DND-41 (cell line): ENCODE data around the gene KRTAP10-7.

Source experiments
- CTCF ChIP-seq: IDR thresholded peaks from 2 replicates; pipeline ENCODE4 v1.5.1; 2012; ENCODE audit warnings: borderline replicate concordance, low read length, moderate library complexity, mild to moderate bottlenecking; ENCODE audit not compliant: poor library complexity, severe bottlenecking; ENCODE audit errors: extremely low read depth
- EZH2 ChIP-seq: IDR thresholded peaks from 3 replicates; pipeline ENCODE4 v1.6.1; 2012; ENCODE audit warnings: borderline replicate concordance, low read depth, mild to moderate bottlenecking, moderate library complexity, low read length, inconsistent platforms; ENCODE audit not compliant: severe bottlenecking

DNA sequence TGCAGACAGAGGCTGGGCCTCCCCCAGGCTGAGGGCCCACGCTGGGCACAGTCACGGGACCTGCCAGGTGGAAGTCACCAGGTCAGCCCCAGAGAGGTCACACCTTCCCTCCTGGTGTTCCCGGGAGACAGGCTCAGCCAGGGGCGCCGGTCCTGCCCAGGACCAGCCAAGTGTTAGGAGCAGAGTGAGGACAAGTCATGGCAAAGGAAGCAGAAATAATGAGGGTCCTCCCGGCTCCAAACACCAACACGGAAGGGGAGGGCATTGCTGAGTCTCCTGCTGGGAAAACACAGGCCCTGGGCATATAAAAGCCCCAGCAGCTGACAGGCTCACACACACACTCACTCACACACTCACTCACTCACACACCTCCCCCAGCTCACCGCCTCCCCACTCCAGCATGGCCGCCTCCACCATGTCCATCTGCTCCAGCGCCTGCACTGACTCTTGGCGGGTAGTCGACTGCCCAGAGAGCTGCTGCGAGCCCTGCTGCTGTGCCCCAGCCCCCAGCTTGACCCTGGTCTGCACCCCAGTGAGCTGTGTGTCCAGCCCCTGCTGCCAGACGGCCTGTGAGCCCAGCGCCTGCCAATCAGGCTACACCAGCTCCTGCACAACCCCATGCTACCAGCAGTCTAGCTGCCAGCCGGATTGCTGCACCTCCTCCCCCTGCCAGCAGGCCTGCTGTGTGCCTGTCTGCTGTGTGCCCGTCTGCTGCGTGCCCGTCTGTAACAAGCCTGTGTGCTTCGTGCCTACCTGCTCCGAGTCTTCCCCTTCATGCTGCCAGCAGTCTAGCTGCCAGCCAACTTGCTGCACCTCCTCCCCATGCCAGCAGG lies 36.8 kb downstream of the KRTAP10-7 start, which contains the start of gene KRTAP10-10:
- TF ChIP-seq CTCF, result no peak
- TF ChIP-seq EZH2, result no peak
